SK-N-SH treated with all-trans-retinoic acid at 6 μM for 48 hours (cell line): Measurements from ENCODE around the gene SRPK3.

Experiments used
- ATAC-seq: fragments of 200-7000 bp; cut with Tn5 transposase; 3 replicates; pipeline ENCODE4 v1.9.1; 2020; ENCODE audit warnings: mild to moderate bottlenecking, moderate library complexity
- BACH2 ChIP-seq: fragments of 250-450 bp; sonication (Bioruptor Pico); IDR thresholded peaks from 2 replicates; pipeline ENCODE4 v1.9.0; 2021; ENCODE audit warnings: mild to moderate bottlenecking, borderline replicate concordance
- CREB5 ChIP-seq: fragments of 250-450 bp; sonication (Bioruptor Pico); IDR thresholded peaks from 2 replicates; pipeline ENCODE4 v1.5.1; 2020; ENCODE audit warnings: low read depth, mild to moderate bottlenecking, moderate library complexity
- CSDC2 ChIP-seq: fragments of 250-450 bp; sonication (Bioruptor Pico); IDR thresholded peaks from 2 replicates; pipeline ENCODE4 v1.5.0; 2020; ENCODE audit warnings: mild to moderate bottlenecking, moderate library complexity
- CSRNP3 ChIP-seq: fragments of 250-450 bp; sonication (Bioruptor Pico); IDR thresholded peaks from 2 replicates; pipeline ENCODE4 v1.5.1; 2021; ENCODE audit warnings: mild to moderate bottlenecking, moderate library complexity
- ESRRG ChIP-seq: fragments of 250-450 bp; sonication (Bioruptor Pico); IDR thresholded peaks from 2 replicates; pipeline ENCODE4 v1.6.1; 2021; ENCODE audit warnings: mild to moderate bottlenecking
- GLIS3 ChIP-seq: fragments of 250-450 bp; sonication (Bioruptor Pico); IDR thresholded peaks from 2 replicates; pipeline ENCODE4 v1.5.0; 2020; ENCODE audit warnings: mild to moderate bottlenecking, moderate library complexity
- ISL1 ChIP-seq: fragments of 250-450 bp; sonication (Bioruptor Pico); IDR thresholded peaks from 2 replicates; pipeline ENCODE4 v2.1.2; 2022; ENCODE audit warnings: mild to moderate bottlenecking, moderate library complexity
- OSR1 ChIP-seq: fragments of 250-450 bp; sonication (Bioruptor Pico); IDR thresholded peaks from 2 replicates; pipeline ENCODE4 v1.8.0; 2022; ENCODE audit warnings: moderate library complexity, mild to moderate bottlenecking, inconsistent platforms
- RARB ChIP-seq: fragments of 250-450 bp; sonication (Bioruptor Pico); IDR thresholded peaks from 2 replicates; pipeline ENCODE4 v1.8.0; 2021; ENCODE audit warnings: mild to moderate bottlenecking, moderate library complexity
- SNAI2 ChIP-seq: fragments of 250-450 bp; sonication (Bioruptor Pico); IDR thresholded peaks from 2 replicates; pipeline ENCODE4 v1.5.0; 2020; ENCODE audit warnings: mild to moderate bottlenecking, moderate library complexity
- TCF4 ChIP-seq: fragments of 250-450 bp; sonication (Bioruptor Pico); IDR thresholded peaks from 2 replicates; pipeline ENCODE4 v1.8.0; 2021; ENCODE audit warnings: mild to moderate bottlenecking, moderate library complexity, borderline replicate concordance
- TOX ChIP-seq: fragments of 250-450 bp; sonication (Bioruptor Pico); IDR thresholded peaks from 2 replicates; pipeline ENCODE4 v1.8.0; 2021; ENCODE audit warnings: mild to moderate bottlenecking, moderate library complexity, borderline replicate concordance
- TSHZ2 ChIP-seq: fragments of 250-450 bp; sonication (Bioruptor Pico); IDR thresholded peaks from 2 replicates; pipeline ENCODE4 v1.5.0; 2020; ENCODE audit warnings: mild to moderate bottlenecking, moderate library complexity
- ZC3H10 ChIP-seq: fragments of 250-450 bp; sonication (Bioruptor Pico); IDR thresholded peaks from 2 replicates; pipeline ENCODE4 v1.5.1; 2021; ENCODE audit warnings: mild to moderate bottlenecking, moderate library complexity
- ZFP3 ChIP-seq: fragments of 250-450 bp; sonication (Bioruptor Pico); IDR thresholded peaks from 2 replicates; pipeline ENCODE4 v1.5.0; 2020; ENCODE audit warnings: mild to moderate bottlenecking, moderate library complexity
- ZFP30 ChIP-seq: fragments of 450-650 bp; formaldehyde crosslinking; IDR thresholded peaks from 2 replicates; pipeline ENCODE4 v1.5.0; 2022; ENCODE audit warnings: mild to moderate bottlenecking, moderate library complexity
- ZNF565 ChIP-seq: fragments of 450-650 bp; formaldehyde crosslinking; conservative IDR thresholded peaks from 2 replicates; pipeline ENCODE4 v1.5.0; 2020; ENCODE audit warnings: low read depth, mild to moderate bottlenecking, moderate library complexity
- ZNF8 ChIP-seq: fragments of 450-650 bp; formaldehyde crosslinking; IDR thresholded peaks from 2 replicates; pipeline ENCODE4 v1.5.0; 2020; ENCODE audit warnings: mild to moderate bottlenecking, moderate library complexity

SRPK3 gene

GRCh38 chrX:153797415-153798015 is 16.7 kb downstream of the SRPK3 start:
- TF ChIP-seq ZNF565 (CRISPR knock-in tag) (no peak), ZFP30 (CRISPR knock-in tag) (no peak), TSHZ2 (CRISPR knock-in tag) (no peak), CSRNP3 (CRISPR knock-in tag) (no peak), ZFP3 (no peak), SNAI2 (CRISPR knock-in tag) (no peak), TOX (CRISPR knock-in tag) (no peak)
- ATAC-seq: no peak

- TF ChIP-seq TSHZ2 (CRISPR knock-in tag) (no peak), ISL1 (no peak), GLIS3 (CRISPR knock-in tag) (no peak), ESRRG (CRISPR knock-in tag) (no peak), OSR1 (CRISPR knock-in tag) (no peak), TCF4 (CRISPR knock-in tag) (no peak), RARB (no peak), ZNF565 (CRISPR knock-in tag) (no peak), ZNF8 (CRISPR knock-in tag) (no peak), CREB5 (CRISPR knock-in tag) (no peak), CSDC2 (CRISPR knock-in tag) (no peak)
- ATAC-seq: no peak
Observed at GRCh38 chrX:153799326-153799725, 18.5 kb downstream of the SRPK3 start.

GRCh38 chrX:153800177-153800722 is 19.4 kb downstream of the SRPK3 start:
- no peak for ATAC-seq
- TF ChIP-seq GLIS3 (CRISPR knock-in tag): no peak
- no peak for TF ChIP-seq CSDC2 (CRISPR knock-in tag)
- no peak for TF ChIP-seq ZC3H10 (CRISPR knock-in tag)
- TF ChIP-seq, all 23 proteins: peak for 0

GRCh38 chrX:153800746-153801145 is 19.9 kb downstream of the SRPK3 start:
- TF ChIP-seq RARB (no peak), OSR1 (CRISPR knock-in tag) (no peak)

GRCh38 chrX:153801669-153802068 is 20.8 kb downstream of the SRPK3 start:
- TF ChIP-seq RARB (no peak), TOX (CRISPR knock-in tag) (no peak), BACH2 (CRISPR knock-in tag) (no peak)
- ATAC-seq: no peak

More at GRCh38 chrX:153800746-153801145, 19.9 kb downstream of the SRPK3 start:
- no peak; the same call in 2 of the 3 replicates for ATAC-seq
